Right atrium auricular region (tissue), 2 donors: ENCODE data around the gene PRSS16. TPM values are rescaled to one million over a fixed set of nuclear protein-coding genes. Genes with fewer than 3 reads are reported as not detected.

ENCODE experiments used
- DNase-seq: peaks from one replicate; pipeline ENCODE4 v3.0.0-alpha.2; 2019; ENCODE audit warnings: low spot score
- H3K27ac ChIP-seq, 2 donors: fragments of 200-600 bp; sonication (generic); 1 replicate in 1 of 2; 2 replicates in 1 of 2; pipeline ENCODE4 v1.5.1; 2016 to 2019
- H3K27me3 ChIP-seq, 2 donors: fragments of 200-600 bp; sonication (generic); one replicate each; pipeline versions ENCODE4 v1.5.1 to v1.6.0; 2017 to 2019
- H3K36me3 ChIP-seq: fragments of 200-600 bp; sonication (generic); one replicate; pipeline ENCODE4 v1.5.1; 2016
- H3K4me1 ChIP-seq, 2 donors: fragments of 200-600 bp; sonication (generic); one replicate each; pipeline versions ENCODE4 v1.5.1 to v1.6.0; 2017 to 2019
- H3K4me3 ChIP-seq, 2 donors: fragments of 200-600 bp; sonication (generic); 1 replicate in 1 of 2; 2 replicates in 1 of 2; pipeline ENCODE4 v1.5.1; 2017 to 2019; ENCODE audit warnings: mild to moderate bottlenecking in 1 of 2, moderate library complexity in 1 of 2
- H3K9me3 ChIP-seq, 2 donors: fragments of 200-600 bp; sonication (generic); one replicate each; pipeline ENCODE4 v1.5.1; 2019
- total RNA-seq, 2 donors: library from RNA; depleted of rRNA; stranded (reverse); fragments of >200 nt; gene quantifications; one replicate each; pipeline ENCODE4 v1.1.0, GENCODE V29; 2016
- TF ChIP-seq, protein P1 (sequence below), 2 donors: fragments of 200-600 bp; sonication (generic); IDR thresholded peaks; one replicate each; pipeline ENCODE4 v1.5.1; 2019; ENCODE audit warnings: antibody characterized with exemption in 2 of 2

PRSS16 gene
- total RNA-seq, 2 donors from 2014 or later: 1.7 TPM; not detected in 1

DNA sequence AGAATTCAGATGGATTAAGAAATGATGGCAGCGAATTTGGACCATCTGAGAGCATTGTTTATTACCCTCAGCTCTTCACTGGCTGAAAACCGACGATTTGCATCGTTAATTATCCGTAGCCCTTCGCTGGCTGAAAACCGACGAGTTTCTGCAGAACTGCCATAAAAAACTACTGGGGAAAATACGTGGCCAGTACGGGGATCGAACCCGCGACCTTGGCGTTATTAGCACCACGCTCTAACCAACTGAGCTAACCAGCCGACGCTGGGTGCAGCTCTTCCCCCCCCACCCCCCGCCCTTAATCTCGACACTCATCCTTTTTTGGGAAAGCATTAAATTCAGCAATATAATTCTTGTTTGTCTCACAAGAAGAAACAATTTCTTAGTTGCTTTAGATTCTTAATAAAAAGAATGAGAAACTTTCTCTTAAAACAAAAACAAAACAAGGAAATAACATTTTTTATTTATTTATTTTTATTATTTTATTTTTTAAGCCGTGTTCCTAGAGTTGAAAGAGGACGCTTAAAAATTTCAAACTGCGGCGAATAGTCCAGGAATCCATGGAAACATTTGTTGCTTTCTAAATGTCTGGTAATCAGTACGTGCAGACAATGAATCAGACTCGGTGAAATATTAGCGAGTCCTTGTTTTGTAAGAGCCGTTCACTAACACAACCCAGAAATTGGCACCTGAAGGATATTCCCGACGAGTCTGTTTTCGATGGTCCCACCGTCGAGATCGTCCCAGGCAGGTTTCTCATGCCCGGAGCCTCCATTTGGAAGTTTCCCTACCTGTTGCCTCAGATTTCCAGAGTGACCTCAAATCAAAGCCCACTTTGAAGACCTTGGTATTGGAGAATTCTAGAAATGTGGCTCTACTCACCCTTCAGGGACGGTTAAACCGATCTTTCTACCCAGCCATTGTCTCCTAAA is 27.8 kb downstream of the PRSS16 start:
- no peak for DNase-seq
- H3K4me3 ChIP-seq: no peak overlapping the region
- peaks cover 3 to 18% of the 10 kb centered on the region in 2 donors for H3K27me3 ChIP-seq

DNA sequence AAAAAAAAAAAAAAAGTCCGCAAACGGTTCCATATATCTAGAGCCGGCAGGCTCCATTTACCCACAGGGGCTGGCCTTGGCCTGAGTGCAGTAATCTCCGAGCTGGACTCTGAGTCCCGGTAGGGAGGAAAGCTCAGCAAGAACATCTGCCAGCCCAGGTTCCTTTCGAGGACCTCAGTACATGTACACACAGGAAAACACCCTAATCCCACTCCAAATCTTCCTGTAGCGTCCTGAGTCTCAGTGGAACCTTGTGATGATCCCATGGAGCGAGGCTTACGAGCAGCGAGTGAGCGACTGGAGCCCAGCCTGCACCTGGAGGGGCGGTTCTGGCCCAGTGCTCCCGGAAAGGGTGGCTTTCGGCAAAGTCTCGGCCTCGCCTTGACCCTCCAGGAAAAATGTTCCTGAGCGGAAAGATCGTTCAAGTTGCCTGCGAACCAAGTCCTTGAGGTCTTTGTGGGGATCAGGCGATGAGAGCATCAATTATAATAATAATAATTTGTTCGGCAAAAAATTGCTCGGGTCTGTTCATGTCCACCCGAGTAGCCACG is 32.1 kb downstream of the PRSS16 start:
- peaks cover 0 to 14% of the 10 kb centered on the region in 2 donors for H3K9me3 ChIP-seq
- no peaks in the 10 kb centered on the region for H3K36me3 ChIP-seq
- DNase-seq: no peak
- H3K4me1 ChIP-seq: no peaks in the 10 kb centered on the region
- H3K27ac ChIP-seq: no peak overlapping the region
- TF ChIP-seq, protein P1, sequence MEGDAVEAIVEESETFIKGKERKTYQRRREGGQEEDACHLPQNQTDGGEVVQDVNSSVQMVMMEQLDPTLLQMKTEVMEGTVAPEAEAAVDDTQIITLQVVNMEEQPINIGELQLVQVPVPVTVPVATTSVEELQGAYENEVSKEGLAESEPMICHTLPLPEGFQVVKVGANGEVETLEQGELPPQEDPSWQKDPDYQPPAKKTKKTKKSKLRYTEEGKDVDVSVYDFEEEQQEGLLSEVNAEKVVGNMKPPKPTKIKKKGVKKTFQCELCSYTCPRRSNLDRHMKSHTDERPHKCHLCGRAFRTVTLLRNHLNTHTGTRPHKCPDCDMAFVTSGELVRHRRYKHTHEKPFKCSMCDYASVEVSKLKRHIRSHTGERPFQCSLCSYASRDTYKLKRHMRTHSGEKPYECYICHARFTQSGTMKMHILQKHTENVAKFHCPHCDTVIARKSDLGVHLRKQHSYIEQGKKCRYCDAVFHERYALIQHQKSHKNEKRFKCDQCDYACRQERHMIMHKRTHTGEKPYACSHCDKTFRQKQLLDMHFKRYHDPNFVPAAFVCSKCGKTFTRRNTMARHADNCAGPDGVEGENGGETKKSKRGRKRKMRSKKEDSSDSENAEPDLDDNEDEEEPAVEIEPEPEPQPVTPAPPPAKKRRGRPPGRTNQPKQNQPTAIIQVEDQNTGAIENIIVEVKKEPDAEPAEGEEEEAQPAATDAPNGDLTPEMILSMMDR (IDR thresholded peaks at IDR 0.05): no peak
- peaks cover 15 to 32% of the 10 kb centered on the region in 2 donors for H3K27me3 ChIP-seq
- no peak overlapping the region for H3K4me3 ChIP-seq

More for the DNA sequence above, 27.8 kb downstream of the PRSS16 start:
- TF ChIP-seq, protein P1 (IDR thresholded peaks at IDR 0.05): no peak
- peaks cover 0 to 4% of the 10 kb centered on the region in 2 donors for H3K9me3 ChIP-seq
- no peaks in the 10 kb centered on the region for H3K4me1 ChIP-seq
- H3K36me3 ChIP-seq: no peaks in the 10 kb centered on the region
- H3K27ac ChIP-seq: no peak overlapping the region

DNA sequence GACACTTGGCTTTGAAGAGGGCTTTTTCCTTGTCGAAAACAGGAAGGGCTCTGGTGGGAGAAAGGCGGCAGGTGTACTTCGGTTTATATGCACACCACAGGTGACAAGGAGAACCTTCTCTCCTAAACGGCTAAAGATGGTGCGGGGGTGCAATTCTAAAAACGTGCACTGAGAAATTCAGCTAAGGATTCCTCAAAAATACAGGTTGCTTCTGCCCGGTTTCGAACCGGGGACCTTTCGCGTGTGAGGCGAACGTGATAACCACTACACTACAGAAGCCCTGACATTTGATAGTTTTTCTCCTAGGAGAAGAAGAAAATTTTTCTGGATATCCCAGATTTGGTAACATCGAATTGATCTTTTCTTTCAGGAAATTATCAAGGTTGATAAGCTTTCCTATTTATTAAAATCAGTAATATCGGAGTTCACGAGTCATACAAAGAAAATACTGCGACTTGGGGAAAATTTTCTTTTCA is 32.6 kb downstream of the PRSS16 start:
- Histone ChIP-seq H3K4me3 (no peak overlapping the region), H3K27me3 (peaks cover 15 to 33% of the 10 kb centered on the region in 2 donors), H3K4me1 (no peaks in the 10 kb centered on the region), H3K9me3 (peaks cover 0 to 14% of the 10 kb centered on the region in 2 donors), H3K27ac (no peak overlapping the region), H3K36me3 (no peaks in the 10 kb centered on the region)
- DNase-seq: no peak
- TF ChIP-seq, protein P1 (IDR thresholded peaks at IDR 0.05): no peak

DNA sequence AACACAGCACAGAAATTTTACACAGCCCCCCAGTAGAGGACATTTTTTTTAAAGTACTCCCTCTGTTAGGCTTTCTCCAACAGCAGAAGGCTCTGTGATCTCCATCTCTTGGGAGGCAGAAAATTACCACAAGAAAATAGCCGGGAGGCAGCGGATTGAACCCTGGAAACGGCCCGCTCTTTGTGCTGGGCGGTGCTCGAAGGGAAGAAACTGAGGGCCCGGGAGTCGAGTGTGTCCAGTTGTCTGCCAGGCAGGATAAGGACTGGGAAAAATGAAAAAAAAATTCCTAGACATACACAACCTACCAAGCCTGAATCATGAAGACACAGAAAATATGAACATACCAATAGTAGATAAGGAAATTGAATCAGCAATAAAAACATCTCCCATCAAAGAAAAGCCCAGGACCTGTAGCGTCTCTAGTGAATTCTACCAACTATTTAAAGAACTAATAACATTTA is 33.1 kb downstream of the PRSS16 start:
- peaks cover 15 to 33% of the 10 kb centered on the region in 2 donors for H3K27me3 ChIP-seq
- H3K36me3 ChIP-seq: no peaks in the 10 kb centered on the region
- H3K9me3 ChIP-seq: peaks cover 0 to 13% of the 10 kb centered on the region in 2 donors
- H3K4me1 ChIP-seq: no peaks in the 10 kb centered on the region
- TF ChIP-seq, protein P1 (IDR thresholded peaks at IDR 0.05): no peak
- no peak overlapping the region for H3K4me3 ChIP-seq
- H3K27ac ChIP-seq: no peak overlapping the region
- DNase-seq: no peak

DNA sequence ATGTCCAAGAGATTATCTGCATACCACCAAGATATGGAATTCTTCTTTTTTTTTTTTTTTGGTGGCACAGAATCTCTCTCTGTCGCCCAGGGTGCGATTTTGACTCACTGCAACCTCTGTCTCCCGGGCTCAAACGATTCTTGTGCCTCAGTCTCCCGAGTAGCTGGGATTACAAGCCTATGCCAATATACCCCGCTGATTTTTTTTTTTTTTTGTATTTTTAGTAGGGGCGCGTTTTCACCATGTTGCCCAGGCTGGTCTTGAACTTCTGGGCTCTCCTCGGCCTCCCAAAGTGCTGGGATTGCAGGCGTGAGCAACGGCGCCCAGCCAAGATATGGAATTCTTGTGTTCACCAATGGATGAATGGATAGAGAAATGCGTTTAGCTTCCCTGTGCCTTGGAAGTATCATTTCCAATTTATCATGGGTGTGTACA is 33.6 kb downstream of the PRSS16 start:
- H3K4me1 ChIP-seq: no peaks in the 10 kb centered on the region
- H3K27ac ChIP-seq: no peak overlapping the region
- H3K9me3 ChIP-seq: peaks cover 0 to 10% of the 10 kb centered on the region in 2 donors
- no peak overlapping the region for H3K4me3 ChIP-seq
- no peak for DNase-seq
- TF ChIP-seq, protein P1 (IDR thresholded peaks at IDR 0.05): no peak
- peaks cover 15 to 33% of the 10 kb centered on the region in 2 donors for H3K27me3 ChIP-seq
- H3K36me3 ChIP-seq: no peaks in the 10 kb centered on the region
